Thyroid gland (tissue), 4 donors: ENCODE measurements around the gene TOP1.

Experiments
- POLR2A ChIP-seq, 2 donors: fragments of 450-650 bp; IDR thresholded peaks; one replicate each; pipeline ENCODE4 v1.6.1; 2017; ENCODE audit warnings: antibody characterized with exemption in 2 of 2, mild to moderate bottlenecking in 2 of 2, moderate library complexity in 1 of 2
- TF ChIP-seq, protein P1 (sequence below), 6 experiments: fragments of 200-600 bp in 3 of 6; fragments of 450-650 bp in 3 of 6; sonication (generic) in 3 of 6; IDR thresholded peaks; one replicate each; pipeline ENCODE4 v1.5.1; 2016 to 2019; ENCODE audit warnings: antibody characterized with exemption in 6 of 6, mild to moderate bottlenecking in 2 of 6, inconsistent platforms in 1 of 6, moderate library complexity in 1 of 6

DNA sequence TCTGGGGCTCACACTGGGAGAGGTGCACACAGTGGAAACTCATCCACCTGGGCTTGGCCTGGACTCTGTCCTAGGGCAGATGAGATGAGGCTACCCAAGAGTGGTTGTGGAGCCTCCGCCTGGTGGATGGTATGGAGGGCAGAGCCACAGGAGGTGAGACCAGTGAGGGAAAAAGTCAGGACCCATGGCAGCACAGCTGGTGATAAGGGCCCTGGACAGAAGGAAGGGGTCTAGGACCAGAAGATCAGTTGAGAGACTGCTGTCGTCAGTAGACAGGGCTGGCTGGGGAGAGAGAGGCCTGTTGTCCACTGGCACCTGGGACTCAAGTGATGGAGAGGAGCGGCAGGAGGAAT is 138.5 kb downstream of the TOP1 start:
- TF ChIP-seq, protein P1, sequence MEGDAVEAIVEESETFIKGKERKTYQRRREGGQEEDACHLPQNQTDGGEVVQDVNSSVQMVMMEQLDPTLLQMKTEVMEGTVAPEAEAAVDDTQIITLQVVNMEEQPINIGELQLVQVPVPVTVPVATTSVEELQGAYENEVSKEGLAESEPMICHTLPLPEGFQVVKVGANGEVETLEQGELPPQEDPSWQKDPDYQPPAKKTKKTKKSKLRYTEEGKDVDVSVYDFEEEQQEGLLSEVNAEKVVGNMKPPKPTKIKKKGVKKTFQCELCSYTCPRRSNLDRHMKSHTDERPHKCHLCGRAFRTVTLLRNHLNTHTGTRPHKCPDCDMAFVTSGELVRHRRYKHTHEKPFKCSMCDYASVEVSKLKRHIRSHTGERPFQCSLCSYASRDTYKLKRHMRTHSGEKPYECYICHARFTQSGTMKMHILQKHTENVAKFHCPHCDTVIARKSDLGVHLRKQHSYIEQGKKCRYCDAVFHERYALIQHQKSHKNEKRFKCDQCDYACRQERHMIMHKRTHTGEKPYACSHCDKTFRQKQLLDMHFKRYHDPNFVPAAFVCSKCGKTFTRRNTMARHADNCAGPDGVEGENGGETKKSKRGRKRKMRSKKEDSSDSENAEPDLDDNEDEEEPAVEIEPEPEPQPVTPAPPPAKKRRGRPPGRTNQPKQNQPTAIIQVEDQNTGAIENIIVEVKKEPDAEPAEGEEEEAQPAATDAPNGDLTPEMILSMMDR (IDR thresholded peaks at IDR 0.05), result no peak
- TF ChIP-seq POLR2A (IDR thresholded peaks at IDR 0.05), result no peak
